ENCODE results near the gene ZFR.
"Not testable (repeated sequence)": the region's sequence is repeated elsewhere in the genome, so short reads cannot be mapped to it uniquely, and the experiment has no call there.

The ZFR gene

GRCh38 chr5:32323741-32324140 lies 120.8 kb downstream of the ZFR start:
- no peak for DNase-seq (ENCODE audit: low spot score)
- FAIRE-seq = no peak

GRCh38 chr5:32322882-32323281 lies 121.7 kb downstream of the ZFR start:
- FAIRE-seq (no peak), DNase-seq (ENCODE audit: low spot score) (no peak)

- FAIRE-seq; DNase-seq (ENCODE audit: low spot score): not testable (repeated sequence)
Measured at GRCh38 chr5:32321787-32322186, 122.8 kb downstream of the ZFR start.

- DNase-seq (ENCODE audit: low spot score) (no peak), FAIRE-seq (no peak)
Measured at GRCh38 chr5:32320576-32320975, 124.0 kb downstream of the ZFR start.

GRCh38 chr5:32319926-32320543 lies 124.5 kb downstream of the ZFR start:
- FAIRE-seq (no peak), DNase-seq (ENCODE audit: low spot score) (no peak)

GRCh38 chr5:32319392-32319791 lies 125.1 kb downstream of the ZFR start:
- DNase-seq (ENCODE audit: low spot score) (no peak), FAIRE-seq (no peak)

- DNase-seq (ENCODE audit: low spot score) = no peak
- FAIRE-seq = no peak
Measured at GRCh38 chr5:32317041-32317440, 127.5 kb downstream of the ZFR start.

GRCh38 chr5:32315221-32316014 lies 129.1 kb downstream of the ZFR start:
- no peak for DNase-seq (ENCODE audit: low spot score)
- FAIRE-seq = no peak

GRCh38 chr5:32314658-32315057 lies 129.9 kb downstream of the ZFR start:
- no peak for FAIRE-seq

GRCh38 chr5:32314152-32314488 lies 130.4 kb downstream of the ZFR start:
- FAIRE-seq = not testable (repeated sequence)

More at GRCh38 chr5:32314658-32315057, 129.9 kb downstream of the ZFR start:
- DNase-seq (ENCODE audit: low spot score) = no peak

GRCh38 chr5:32312595-32313332 lies 131.8 kb downstream of the ZFR start, which contains the start of gene MTMR12:
MTMR12 (minus strand) TSS chr5:32312939; CDS start chr5:32312838, 101 bp downstream.
- FAIRE-seq (peak; percentile 96), DNase-seq (ENCODE audit: low spot score) (peak; percentile 99)

More at GRCh38 chr5:32314152-32314488, 130.4 kb downstream of the ZFR start:
- DNase-seq (ENCODE audit: low spot score) = not testable (repeated sequence)

GRCh38 chr5:32312197-32312594 lies 132.3 kb downstream of the ZFR start:
- FAIRE-seq (no peak), DNase-seq (ENCODE audit: low spot score) (peak; percentile 36)

GRCh38 chr5:32311404-32312196 lies 132.9 kb downstream of the ZFR start:
- FAIRE-seq = no peak
- DNase-seq (ENCODE audit: low spot score) = no peak

GRCh38 chr5:32309761-32310160 lies 134.8 kb downstream of the ZFR start:
- DNase-seq (ENCODE audit: low spot score) (no peak), FAIRE-seq (no peak)

GRCh38 chr5:32308946-32309345 lies 135.6 kb downstream of the ZFR start:
- DNase-seq (ENCODE audit: low spot score) (no peak), FAIRE-seq (no peak)

- no peak for DNase-seq (ENCODE audit: low spot score)
- no peak for FAIRE-seq
Measured at GRCh38 chr5:32307769-32308194, 136.8 kb downstream of the ZFR start.

- FAIRE-seq (no peak), DNase-seq (ENCODE audit: low spot score) (no peak)
Measured at GRCh38 chr5:32304622-32305021, 139.9 kb downstream of the ZFR start.

Measured in RCC 7860 (cell line).